Measurements from ENCODE around the gene GAMT.

The GAMT gene

GRCh38 chr19:1388637-1389026 lies 12.7 kb downstream of the GAMT start:
- Mint-ChIP-seq H3K4me3 (no peak overlapping the region), H3K4me1 (peaks cover 20% of the 10 kb centered on the region), H3K27ac (no peak overlapping the region), H3K36me3 (peaks cover 4% of the 10 kb centered on the region), H3K27me3 (no peaks in the 10 kb centered on the region), H3K9me3 (no peaks in the 10 kb centered on the region)

DNA sequence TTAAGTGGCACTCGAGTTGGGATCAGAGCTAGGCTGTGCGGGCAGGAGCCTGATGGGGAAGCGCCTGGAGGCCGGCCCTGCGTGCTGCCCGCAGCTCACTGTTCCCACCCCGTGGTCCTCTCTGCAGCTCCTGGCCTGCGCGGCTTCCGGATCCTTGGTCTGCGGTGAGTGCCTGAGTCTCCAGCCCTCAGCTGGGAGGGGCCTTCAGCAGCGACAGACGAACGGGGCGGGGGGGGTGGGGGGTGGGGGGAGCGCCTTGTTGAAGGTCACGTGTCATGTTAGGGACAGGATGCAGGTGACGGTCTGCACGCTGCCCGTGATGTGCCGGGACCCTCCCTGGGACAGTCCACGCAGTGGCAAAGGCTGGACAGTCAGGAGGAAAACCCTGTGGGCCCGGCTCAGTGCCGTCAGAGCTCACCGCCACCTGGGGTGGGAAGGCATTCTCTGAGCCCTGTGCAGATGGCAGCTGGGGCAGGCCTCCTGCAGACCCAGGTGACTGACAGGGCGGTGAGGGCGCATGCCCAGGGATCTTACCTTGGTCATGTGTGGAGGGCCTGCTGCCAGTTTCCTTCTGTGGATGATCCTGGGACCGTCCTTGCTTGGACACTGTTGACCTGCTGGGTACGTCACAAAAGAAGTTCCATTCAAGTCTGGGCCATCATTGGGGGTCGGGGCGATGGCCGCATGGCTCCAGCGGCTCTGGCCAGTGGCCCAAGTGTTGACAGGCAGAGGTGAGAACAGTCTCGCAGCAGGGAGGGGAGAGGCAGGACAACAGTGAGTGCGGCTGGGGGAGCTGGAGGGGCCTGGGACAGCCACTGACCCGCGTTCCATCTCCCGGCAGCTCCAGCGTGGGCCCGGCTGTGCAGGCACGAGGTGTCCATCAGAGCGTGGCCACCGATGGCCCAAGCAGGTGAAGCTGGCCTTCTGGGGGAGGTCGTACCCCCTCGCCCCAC lies 13.4 kb downstream of the GAMT start:
- no peak overlapping the region for H3K27ac Mint-ChIP-seq
- H3K27me3 Mint-ChIP-seq = peaks cover 3% of the 10 kb centered on the region
- H3K36me3 Mint-ChIP-seq = peaks cover 7% of the 10 kb centered on the region
- peaks cover 26% of the 10 kb centered on the region for H3K4me1 Mint-ChIP-seq
- H3K4me3 Mint-ChIP-seq = no peak overlapping the region
- H3K9me3 Mint-ChIP-seq = no peaks in the 10 kb centered on the region

DNA sequence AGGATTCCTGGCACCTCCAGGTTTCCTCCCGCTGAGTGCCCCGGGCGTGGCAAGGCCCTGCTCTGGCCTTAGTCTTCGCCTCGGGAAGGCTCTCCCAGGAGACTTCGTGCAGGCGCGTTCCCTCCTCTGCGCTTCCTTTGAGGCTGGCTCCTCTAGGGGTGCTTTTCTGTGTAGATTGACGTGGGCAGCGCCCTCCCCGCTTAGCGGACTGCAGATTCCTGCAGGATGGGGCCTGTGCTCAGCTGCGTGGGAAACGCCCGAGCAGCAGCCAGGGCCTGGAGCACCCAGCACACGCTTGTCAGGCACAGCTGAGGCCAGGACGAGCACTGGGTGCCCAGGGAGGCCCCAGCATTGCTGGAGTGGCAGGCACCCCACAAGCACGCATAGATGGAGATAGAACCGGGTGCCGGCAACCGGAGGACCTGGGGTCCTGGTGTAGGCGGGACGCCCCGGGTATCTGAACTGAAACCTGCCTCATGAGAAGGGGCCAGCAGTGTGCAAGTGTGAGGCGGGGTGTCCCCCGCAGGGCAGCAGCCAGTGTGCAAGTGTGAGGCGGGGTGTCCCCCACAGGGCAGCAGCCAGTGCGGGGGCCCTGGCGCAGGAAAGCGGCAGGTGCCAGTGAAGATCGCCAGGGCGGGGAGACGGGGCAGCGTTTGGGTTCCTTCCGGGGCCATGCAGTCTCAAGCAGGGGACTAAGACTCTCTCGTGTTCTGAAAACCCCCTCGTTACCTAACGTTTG lies 14.2 kb downstream of the GAMT start:
- Mint-ChIP-seq H3K27me3 (peaks cover 3% of the 10 kb centered on the region), H3K36me3 (peaks cover 7% of the 10 kb centered on the region), H3K9me3 (no peaks in the 10 kb centered on the region), H3K27ac (no peak overlapping the region), H3K4me1 (peaks cover 26% of the 10 kb centered on the region), H3K4me3 (no peak overlapping the region)

- H3K36me3 Mint-ChIP-seq = peaks cover 6% of the 10 kb centered on the region
- no peak overlapping the region for H3K4me3 Mint-ChIP-seq
- peaks cover 26% of the 10 kb centered on the region for H3K4me1 Mint-ChIP-seq
- no peaks in the 10 kb centered on the region for H3K9me3 Mint-ChIP-seq
- peaks cover 3% of the 10 kb centered on the region for H3K27me3 Mint-ChIP-seq
- H3K27ac Mint-ChIP-seq = no peak overlapping the region
These were observed 15.5 kb downstream of the GAMT start for GRCh38 chr19:1385816-1386215.

DNA sequence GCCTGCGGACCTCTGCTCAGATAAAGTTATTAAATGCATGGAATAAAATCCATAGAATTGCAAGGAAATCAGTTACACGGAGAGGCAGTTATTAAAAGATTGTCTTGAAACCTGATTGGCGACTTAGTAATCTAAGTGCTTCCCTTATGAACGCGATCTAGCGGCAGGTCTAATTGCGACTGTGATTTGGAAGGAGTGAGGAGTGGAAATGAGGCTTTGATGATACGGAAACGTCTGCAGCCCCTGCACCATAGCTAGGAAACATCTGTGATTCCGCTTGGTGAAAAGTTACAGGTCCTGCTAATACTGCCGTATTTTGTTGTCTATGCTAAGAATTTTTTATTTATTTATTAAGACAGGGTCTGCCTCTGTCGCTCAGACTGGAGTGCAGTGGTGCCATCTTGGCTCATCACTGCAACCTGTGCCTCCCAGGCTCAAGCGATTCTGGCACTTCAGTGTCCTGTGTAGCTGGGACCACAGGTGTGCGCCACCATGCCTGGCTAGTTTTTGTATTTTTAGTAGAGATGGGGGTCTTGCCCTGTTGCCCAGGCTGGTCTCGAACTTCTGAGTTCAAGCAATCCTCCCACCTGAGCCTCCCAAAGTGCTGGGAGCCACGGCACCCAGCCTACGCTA lies 16.7 kb downstream of the GAMT start:
- Mint-ChIP-seq H3K4me3 (peak overlapping the region; percentile 91), H3K36me3 (peaks cover 6% of the 10 kb centered on the region), H3K27ac (peak overlapping the region; percentile 78), H3K4me1 (peaks cover 26% of the 10 kb centered on the region), H3K27me3 (peaks cover 3% of the 10 kb centered on the region), H3K9me3 (no peaks in the 10 kb centered on the region)

- H3K4me1 Mint-ChIP-seq = peaks cover 26% of the 10 kb centered on the region
- no peaks in the 10 kb centered on the region for H3K9me3 Mint-ChIP-seq
- H3K4me3 Mint-ChIP-seq = peak overlapping the region; percentile 91
- peaks cover 6% of the 10 kb centered on the region for H3K36me3 Mint-ChIP-seq
- peak overlapping the region; percentile 78 for H3K27ac Mint-ChIP-seq
- H3K27me3 Mint-ChIP-seq = peaks cover 3% of the 10 kb centered on the region
These were observed 17.3 kb downstream of the GAMT start for GRCh38 chr19:1384085-1384462.

DNA sequence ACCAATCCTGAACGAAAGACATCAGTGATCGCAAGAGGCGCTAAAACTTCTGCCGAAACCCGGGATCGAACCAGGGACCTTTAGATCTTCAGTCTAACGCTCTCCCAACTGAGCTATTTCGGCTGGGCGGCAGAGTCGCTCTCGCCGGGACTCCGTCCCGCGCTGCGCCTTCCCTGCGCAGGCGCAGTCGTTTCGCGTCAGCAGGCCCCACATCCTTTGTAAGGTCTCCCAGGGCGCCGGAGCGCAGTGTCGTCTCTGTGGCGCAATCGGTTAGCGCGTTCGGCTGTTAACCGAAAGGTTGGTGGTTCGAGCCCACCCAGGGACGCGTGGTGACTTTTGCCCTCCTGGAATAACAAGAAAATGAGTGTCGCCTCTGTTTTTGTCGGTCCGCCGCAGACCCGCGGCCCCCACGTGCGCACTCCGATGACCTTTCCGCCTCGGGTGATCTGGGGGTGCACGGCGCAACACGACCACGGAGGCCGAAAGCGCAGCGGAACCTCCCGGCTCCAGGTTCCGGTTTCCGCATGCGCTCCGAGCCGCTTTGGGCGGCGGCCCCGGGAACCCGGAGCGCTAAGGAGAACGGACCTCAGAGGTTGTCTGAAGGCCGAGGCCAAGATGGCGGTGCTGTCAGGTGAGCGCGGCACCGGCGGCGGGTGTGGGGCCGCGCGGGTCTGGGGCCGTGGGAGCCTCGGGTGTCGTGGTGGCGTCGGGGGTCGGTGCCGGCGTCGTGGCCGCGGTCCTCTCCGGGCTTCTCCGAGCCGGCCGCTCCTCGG lies 17.8 kb downstream of the GAMT start, which contains the start of gene NDUFS7:
Gene NDUFS7, plus strand, starts transcription at position 596 of the 773 bp plus-strand sequence. Its CDS starts 20 bp downstream, at position 616.
- H3K4me1 Mint-ChIP-seq = peaks cover 22% of the 10 kb centered on the region
- H3K4me3 Mint-ChIP-seq = peak within 1 kb of the TSS; percentile 91
- H3K36me3 Mint-ChIP-seq = peaks cover 6% of the 10 kb centered on the region
- peak within 1 kb of the TSS; percentile 100 for H3K27ac Mint-ChIP-seq
- peaks cover 3% of the 10 kb centered on the region for H3K27me3 Mint-ChIP-seq
- no peaks in the 10 kb centered on the region for H3K9me3 Mint-ChIP-seq

DNA sequence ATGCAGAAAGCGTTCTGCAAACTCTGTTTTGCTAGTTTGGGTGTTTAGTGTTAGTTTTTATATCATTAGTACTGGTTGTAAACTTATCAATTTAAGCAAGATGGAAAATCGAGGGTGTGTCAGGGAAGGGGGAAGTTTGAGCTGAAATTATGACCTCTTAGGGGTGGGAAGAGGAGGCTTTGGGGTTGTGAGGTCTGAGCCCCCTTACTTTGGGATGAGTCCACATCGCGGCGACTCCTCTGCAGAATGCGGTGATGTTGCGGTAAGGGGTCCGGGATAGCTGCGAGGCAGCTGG lies 18.4 kb downstream of the GAMT start:
- peak overlapping the region; percentile 91 for H3K4me3 Mint-ChIP-seq
- H3K27ac Mint-ChIP-seq = peak overlapping the region; percentile 100
- peaks cover 3% of the 10 kb centered on the region for H3K27me3 Mint-ChIP-seq
- H3K4me1 Mint-ChIP-seq = peaks cover 22% of the 10 kb centered on the region
- no peaks in the 10 kb centered on the region for H3K9me3 Mint-ChIP-seq
- peaks cover 4% of the 10 kb centered on the region for H3K36me3 Mint-ChIP-seq

DNA sequence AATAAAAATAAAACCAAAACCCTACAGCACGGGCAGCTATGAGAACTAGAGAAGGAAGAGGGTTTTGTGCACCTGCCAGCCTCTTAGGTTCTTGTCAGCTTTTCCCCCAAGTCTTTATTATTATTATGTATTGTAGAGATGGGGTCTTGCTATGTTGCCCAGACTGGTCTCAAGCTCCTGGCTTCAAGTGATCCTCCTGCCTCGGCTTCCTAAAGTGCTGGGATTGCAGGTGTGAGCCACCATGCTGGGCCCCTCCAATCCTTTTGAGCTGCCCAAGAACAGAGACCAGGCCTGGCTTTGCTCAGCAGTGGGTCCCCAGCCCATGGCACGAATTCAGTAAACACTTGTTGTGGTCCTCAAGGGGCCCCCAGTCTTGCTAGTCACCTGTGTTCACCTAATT lies 19.1 kb downstream of the GAMT start:
- Mint-ChIP-seq H3K4me3 (no peak overlapping the region), H3K27me3 (peaks cover 3% of the 10 kb centered on the region), H3K4me1 (peaks cover 22% of the 10 kb centered on the region), H3K36me3 (peaks cover 4% of the 10 kb centered on the region), H3K9me3 (no peaks in the 10 kb centered on the region), H3K27ac (no peak overlapping the region)

- Mint-ChIP-seq H3K27me3 (peaks cover 3% of the 10 kb centered on the region), H3K27ac (no peak overlapping the region), H3K36me3 (peaks cover 4% of the 10 kb centered on the region), H3K4me1 (peaks cover 13% of the 10 kb centered on the region), H3K4me3 (no peak overlapping the region), H3K9me3 (no peaks in the 10 kb centered on the region)
These were observed 21.3 kb downstream of the GAMT start for GRCh38 chr19:1379961-1380489.

DNA sequence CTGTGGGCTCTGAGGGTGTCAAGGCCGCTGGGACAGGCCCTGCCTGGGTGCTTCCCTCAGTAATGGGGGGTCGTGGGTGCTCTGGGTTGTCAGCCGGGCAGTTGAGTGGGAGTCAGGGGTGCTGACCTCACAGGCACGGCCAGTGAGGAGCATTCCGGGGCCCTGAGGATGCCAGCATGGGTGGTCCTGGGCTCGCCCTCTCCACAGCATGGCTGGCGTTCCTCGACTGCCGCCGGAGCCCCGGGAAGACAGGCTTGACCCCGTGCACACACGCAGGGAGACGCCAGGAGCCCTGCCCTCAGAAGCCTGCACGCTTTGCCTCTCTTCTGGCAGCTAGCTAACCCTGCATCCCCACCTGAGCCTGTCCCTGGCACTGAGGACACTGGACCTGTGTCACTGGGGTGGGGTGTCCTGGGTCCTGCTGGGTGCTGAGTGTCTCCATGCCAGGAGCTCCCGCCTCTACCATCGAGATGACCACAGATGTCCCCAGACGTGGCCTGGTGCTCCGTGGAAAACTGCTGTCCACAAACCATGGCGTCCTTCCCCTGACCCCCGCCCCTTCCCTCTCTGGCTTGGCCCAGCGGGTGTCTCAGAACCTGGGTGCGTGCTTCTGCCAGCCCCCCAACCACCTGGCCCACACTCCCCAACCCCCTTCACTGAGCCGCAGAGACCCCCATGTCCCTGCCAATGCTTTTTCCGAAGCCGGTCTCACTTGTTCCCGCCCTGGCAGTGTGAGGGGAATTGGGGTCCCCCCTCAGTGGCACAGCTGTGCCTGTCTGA lies 22.0 kb downstream of the GAMT start:
- no peaks in the 10 kb centered on the region for H3K9me3 Mint-ChIP-seq

DNA sequence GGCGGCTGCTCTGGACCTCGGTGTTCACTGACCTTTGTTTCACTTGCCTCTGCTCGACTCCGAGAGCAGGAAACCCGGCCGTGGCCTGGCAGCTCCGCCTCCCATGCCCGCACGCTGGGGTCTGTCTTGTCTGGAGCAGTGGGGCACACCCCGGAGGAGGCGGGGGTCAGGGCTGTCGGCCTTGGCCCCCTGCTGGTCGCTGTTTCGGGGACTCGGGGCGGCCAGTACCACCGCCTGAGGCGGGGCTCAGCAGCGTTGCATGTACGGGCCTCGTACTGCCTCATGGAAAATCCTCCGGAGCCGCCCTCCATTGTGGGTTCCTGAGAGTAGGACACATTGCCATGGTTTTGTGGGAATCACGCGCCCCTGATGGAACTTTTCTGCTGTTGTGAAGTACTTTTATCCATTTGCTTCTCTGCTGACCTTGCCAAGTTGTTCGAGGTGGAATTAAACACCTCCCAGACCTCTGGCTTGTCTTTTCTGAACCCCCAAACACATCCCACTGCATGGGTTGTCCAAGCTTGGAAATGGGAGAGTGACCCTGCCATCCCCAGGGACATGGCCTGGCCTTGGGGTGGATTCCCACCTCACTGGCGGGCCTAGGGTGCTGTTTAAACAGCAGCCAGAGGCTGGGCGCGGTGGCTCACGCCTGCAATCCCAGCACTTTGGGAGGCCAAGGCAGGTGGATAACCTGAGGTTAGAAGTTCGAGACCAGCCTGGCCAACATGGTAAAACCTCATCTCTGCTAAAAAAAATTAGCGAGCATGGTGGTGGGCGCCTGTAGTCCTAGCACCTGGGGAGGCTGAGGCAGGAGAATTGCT lies 23.2 kb downstream of the GAMT start:
- peaks cover 1% of the 10 kb centered on the region for H3K36me3 Mint-ChIP-seq
- H3K27me3 Mint-ChIP-seq = no peaks in the 10 kb centered on the region
- H3K4me3 Mint-ChIP-seq = no peak overlapping the region
- H3K27ac Mint-ChIP-seq = no peak overlapping the region
- H3K4me1 Mint-ChIP-seq = peaks cover 2% of the 10 kb centered on the region
- H3K9me3 Mint-ChIP-seq = no peaks in the 10 kb centered on the region

More for the DNA sequence above, 22.0 kb downstream of the GAMT start:
- Mint-ChIP-seq H3K4me3 (no peak overlapping the region), H3K27me3 (peaks cover 3% of the 10 kb centered on the region), H3K36me3 (peaks cover 4% of the 10 kb centered on the region), H3K4me1 (peaks cover 7% of the 10 kb centered on the region), H3K27ac (no peak overlapping the region)

GRCh38 chr19:1377176-1377964 lies 24.0 kb downstream of the GAMT start:
- Mint-ChIP-seq H3K9me3 (no peaks in the 10 kb centered on the region), H3K36me3 (peaks cover 1% of the 10 kb centered on the region), H3K4me1 (no peaks in the 10 kb centered on the region), H3K27ac (no peak overlapping the region), H3K4me3 (no peak overlapping the region), H3K27me3 (no peaks in the 10 kb centered on the region)

Measured in activated naive CD4-positive, alpha-beta T cell treated with anti-CD3 and anti-CD28 coated beads, Interleukin-2, amount 50 U/mL, for 24 hours (primary cell).